ENCODE measurements around the gene MET. TPM values are rescaled to one million over a fixed set of nuclear protein-coding genes. Genes with fewer than 3 reads are reported as not detected.

The MET gene
- total and polyA plus RNA-seq, 2 of the 13 experiments (the other 11 are each of a cell fraction or from before 2014, with no cell fraction given) = 21.8 to 31.5 TPM

DNA sequence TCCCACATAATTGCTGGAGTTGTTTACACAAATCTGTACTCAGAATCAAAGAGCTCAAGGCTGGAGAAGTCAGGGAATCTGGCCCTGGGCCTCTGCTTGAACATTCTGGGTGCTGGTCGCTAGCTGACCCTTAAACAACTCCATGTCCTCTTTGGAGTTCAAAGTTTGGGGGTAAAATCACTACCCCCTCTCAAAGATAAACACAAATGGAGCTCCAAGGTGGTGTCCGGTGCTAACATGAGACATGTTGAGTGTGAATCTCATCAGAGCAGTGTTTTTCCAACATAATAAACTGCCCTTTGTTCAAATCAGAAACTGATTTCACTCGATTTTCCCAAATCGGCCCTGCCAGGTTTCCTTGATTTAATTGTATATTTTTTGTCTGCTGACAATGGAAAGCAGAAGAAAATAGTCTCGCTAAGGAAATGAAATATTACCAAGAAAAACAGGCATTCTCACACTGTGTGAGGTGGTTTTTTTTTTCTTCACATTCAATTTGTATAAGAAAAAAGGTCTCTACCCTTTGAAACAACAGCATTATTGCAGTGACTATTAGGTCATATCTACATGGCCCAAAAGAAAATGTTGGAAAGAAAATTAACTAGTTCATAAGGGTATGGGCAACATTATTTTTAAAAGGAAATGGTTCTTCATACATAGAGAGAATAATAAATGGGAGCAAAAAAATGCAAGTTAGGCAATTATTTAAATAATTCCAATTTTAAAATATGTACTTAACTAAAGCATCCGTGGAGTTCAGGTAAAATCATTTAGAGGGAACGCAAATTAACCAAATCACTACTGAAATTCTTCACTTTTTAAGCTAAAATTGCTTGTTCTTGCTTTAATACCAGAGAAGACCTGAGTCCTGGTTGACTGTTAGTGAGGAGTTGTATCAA lies 134.3 kb downstream of the MET start (continued):
- TF ChIP-seq, protein P1, sequence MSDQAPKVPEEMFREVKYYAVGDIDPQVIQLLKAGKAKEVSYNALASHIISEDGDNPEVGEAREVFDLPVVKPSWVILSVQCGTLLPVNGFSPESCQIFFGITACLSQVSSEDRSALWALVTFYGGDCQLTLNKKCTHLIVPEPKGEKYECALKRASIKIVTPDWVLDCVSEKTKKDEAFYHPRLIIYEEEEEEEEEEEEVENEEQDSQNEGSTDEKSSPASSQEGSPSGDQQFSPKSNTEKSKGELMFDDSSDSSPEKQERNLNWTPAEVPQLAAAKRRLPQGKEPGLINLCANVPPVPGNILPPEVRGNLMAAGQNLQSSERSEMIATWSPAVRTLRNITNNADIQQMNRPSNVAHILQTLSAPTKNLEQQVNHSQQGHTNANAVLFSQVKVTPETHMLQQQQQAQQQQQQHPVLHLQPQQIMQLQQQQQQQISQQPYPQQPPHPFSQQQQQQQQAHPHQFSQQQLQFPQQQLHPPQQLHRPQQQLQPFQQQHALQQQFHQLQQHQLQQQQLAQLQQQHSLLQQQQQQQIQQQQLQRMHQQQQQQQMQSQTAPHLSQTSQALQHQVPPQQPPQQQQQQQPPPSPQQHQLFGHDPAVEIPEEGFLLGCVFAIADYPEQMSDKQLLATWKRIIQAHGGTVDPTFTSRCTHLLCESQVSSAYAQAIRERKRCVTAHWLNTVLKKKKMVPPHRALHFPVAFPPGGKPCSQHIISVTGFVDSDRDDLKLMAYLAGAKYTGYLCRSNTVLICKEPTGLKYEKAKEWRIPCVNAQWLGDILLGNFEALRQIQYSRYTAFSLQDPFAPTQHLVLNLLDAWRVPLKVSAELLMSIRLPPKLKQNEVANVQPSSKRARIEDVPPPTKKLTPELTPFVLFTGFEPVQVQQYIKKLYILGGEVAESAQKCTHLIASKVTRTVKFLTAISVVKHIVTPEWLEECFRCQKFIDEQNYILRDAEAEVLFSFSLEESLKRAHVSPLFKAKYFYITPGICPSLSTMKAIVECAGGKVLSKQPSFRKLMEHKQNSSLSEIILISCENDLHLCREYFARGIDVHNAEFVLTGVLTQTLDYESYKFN (CRISPR knock-in tag; conservative IDR thresholded peaks at IDR 0.05) = peak; percentile 95
- TF ChIP-seq MAZ (IDR thresholded peaks at IDR 0.05; ENCODE audit: borderline replicate concordance, low read depth, low read length) (no peak), MAZ (CRISPR knock-in tag; IDR thresholded peaks at IDR 0.05; ENCODE audit: low read depth) (no peak), SRY (CRISPR knock-in tag; IDR thresholded peaks at IDR 0.05) (no peak), ZNF263 (CRISPR knock-in tag; IDR thresholded peaks at IDR 0.05) (no peak), SP4 (CRISPR knock-in tag; IDR thresholded peaks at IDR 0.05) (no peak), ZNF644 (CRISPR knock-in tag; IDR thresholded peaks at IDR 0.05; ENCODE audit: low read depth) (peak; percentile 85), ZBTB7A (CRISPR knock-in tag; IDR thresholded peaks at IDR 0.05) (no peak), SMYD3 (CRISPR knock-in tag; IDR thresholded peaks at IDR 0.05) (no peak), ZFP1 (CRISPR knock-in tag; IDR thresholded peaks at IDR 0.05) (no peak; the same call in 1 of the 2 replicates), ZFP90 (CRISPR knock-in tag; IDR thresholded peaks at IDR 0.05; ENCODE audit: borderline replicate concordance) (no peak), SP1 (IDR thresholded peaks at IDR 0.05) (no peak), SP1 (CRISPR knock-in tag; IDR thresholded peaks at IDR 0.05) (no peak), ZNF260 (CRISPR knock-in tag; IDR thresholded peaks at IDR 0.05; ENCODE audit: borderline replicate concordance, low read depth) (no peak), JUND (CRISPR knock-in tag; IDR thresholded peaks at IDR 0.05) (no peak), HHEX (CRISPR knock-in tag; IDR thresholded peaks at IDR 0.05) (peak; percentile 25; the same call in 1 of the 2 replicates)
- TF ChIP-seq, protein P2, sequence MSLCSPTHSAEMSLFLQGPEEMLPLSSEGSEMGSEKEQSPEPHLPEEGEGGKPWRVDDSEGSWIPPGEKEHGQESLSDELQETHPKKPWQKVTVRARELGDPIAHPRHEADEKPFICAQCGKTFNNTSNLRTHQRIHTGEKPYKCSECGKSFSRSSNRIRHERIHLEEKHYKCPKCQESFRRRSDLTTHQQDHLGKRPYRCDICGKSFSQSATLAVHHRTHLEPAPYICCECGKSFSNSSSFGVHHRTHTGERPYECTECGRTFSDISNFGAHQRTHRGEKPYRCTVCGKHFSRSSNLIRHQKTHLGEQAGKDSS (CRISPR knock-in tag; IDR thresholded peaks at IDR 0.05; ENCODE audit: borderline replicate concordance, low read depth) = no peak
- TF ChIP-seq, protein P3, sequence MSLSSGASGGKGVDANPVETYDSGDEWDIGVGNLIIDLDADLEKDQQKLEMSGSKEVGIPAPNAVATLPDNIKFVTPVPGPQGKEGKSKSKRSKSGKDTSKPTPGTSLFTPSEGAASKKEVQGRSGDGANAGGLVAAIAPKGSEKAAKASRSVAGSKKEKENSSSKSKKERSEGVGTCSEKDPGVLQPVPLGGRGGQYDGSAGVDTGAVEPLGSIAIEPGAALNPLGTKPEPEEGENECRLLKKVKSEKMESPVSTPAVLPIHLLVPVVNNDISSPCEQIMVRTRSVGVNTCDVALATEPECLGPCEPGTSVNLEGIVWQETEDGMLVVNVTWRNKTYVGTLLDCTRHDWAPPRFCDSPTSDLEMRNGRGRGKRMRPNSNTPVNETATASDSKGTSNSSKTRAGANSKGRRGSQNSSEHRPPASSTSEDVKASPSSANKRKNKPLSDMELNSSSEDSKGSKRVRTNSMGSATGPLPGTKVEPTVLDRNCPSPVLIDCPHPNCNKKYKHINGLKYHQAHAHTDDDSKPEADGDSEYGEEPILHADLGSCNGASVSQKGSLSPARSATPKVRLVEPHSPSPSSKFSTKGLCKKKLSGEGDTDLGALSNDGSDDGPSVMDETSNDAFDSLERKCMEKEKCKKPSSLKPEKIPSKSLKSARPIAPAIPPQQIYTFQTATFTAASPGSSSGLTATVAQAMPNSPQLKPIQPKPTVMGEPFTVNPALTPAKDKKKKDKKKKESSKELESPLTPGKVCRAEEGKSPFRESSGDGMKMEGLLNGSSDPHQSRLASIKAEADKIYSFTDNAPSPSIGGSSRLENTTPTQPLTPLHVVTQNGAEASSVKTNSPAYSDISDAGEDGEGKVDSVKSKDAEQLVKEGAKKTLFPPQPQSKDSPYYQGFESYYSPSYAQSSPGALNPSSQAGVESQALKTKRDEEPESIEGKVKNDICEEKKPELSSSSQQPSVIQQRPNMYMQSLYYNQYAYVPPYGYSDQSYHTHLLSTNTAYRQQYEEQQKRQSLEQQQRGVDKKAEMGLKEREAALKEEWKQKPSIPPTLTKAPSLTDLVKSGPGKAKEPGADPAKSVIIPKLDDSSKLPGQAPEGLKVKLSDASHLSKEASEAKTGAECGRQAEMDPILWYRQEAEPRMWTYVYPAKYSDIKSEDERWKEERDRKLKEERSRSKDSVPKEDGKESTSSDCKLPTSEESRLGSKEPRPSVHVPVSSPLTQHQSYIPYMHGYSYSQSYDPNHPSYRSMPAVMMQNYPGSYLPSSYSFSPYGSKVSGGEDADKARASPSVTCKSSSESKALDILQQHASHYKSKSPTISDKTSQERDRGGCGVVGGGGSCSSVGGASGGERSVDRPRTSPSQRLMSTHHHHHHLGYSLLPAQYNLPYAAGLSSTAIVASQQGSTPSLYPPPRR (CRISPR knock-in tag; IDR thresholded peaks at IDR 0.05; ENCODE audit: borderline replicate concordance) = peak; percentile 83; the same call in 1 of the 2 replicates
- TF ChIP-seq, protein P4, sequence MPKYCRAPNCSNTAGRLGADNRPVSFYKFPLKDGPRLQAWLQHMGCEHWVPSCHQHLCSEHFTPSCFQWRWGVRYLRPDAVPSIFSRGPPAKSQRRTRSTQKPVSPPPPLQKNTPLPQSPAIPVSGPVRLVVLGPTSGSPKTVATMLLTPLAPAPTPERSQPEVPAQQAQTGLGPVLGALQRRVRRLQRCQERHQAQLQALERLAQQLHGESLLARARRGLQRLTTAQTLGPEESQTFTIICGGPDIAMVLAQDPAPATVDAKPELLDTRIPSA (CRISPR knock-in tag; IDR thresholded peaks at IDR 0.05; ENCODE audit: borderline replicate concordance) = no peak

Data from HepG2 (cell line).